Measurements from ENCODE around the gene ONECUT1.

ONECUT1 gene

DNA sequence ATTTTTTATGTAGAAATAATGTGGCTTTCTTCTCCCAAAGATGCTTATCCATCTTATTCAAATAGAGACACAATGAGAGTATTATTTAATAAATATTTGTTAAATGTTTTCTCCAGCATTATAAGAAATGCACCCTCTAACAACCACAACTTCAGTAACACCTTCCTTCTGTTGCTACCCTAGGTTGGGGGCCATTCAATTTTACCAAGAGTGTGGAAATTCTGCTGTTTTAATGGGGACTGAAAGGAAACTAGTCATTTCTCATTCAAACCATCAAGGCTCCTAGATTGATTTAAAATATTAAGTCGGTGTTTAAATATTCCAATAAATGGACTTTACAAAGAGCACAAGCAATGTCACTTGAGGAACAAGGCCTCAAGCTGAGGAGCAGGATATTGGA, 7.6 kb downstream of the ONECUT1 start:
- ATAC-seq (no peak), DNase-seq (no peak)

DNA sequence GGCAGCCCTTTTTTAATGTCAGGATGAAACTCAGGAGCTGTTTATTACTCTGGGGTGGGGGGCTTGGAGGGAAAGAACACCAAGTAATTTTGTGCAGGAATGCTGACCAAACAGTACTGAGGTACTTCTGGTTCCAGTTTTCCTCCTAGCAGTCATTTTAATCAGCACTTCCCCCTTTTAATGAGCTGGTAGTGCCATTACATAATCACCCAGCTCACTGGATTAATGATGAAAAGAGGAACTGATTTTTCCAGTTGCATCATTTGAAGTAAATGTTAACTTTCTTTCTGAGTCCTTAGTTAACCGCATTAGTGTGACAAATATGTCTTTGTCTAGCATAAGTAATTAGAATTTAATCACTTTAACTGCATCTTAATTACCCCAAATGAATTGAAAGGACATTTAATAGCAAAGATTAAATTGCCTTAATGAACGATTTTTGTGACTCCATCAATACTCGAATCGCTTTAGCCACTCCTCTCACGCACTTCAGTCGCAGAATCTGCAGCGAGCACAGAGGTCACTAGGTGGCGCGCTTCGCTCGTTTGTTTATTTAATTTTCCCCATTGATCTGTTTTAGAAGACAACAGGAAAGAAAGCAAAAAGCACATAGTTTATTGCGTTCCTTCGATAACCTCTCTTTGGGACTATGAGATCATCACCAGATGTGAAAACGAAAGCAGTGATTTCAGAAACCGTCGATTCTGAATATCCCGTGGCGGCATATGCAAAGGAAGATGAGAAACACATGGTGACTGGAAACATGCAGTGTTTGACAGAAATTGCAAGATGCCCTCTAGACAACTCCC, 9.8 kb downstream of the ONECUT1 start:
- peak; percentile 40 for ATAC-seq
- DNase-seq, result peak; percentile 69

DNA sequence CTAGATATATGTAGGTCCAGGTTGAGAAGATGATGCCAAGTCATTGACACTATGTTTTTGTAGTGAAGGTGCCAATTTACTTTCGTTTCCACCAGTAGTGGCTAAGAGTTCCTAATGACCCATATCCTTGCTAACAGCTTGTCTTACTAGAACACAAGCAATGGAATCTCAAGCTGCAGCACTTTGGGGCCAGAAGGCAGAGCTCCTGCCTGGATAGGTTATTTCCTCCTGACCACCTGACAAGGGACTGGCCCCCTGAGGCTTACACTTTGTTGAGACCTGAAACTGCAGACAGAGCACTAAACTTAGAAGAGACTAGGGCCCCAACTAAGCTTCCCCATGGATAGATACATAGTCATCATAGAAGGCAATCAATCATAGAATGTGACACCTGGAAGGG, 11.7 kb downstream of the ONECUT1 start:
- DNase-seq, result no peak
- no peak for ATAC-seq

DNA sequence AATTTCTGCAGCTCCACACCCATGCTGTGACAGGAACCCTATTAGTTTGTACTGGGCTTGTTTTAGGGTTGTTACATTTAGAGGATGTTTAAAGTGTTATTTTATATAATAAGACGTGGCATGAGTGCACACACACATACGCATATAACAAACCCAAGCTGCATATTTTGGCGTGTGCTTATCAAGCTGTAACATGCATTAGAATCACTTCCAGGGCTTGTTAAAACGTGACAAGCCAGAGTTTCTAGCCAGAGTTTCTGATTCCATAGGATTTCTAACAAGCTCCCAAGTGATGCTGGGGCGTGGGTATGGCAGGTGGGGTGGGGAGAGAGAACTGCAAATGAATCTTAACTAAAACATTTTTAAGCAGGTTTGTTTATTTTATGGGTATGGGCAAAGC, 17.4 kb downstream of the ONECUT1 start:
- no peak for ATAC-seq
- DNase-seq, result no peak

DNA sequence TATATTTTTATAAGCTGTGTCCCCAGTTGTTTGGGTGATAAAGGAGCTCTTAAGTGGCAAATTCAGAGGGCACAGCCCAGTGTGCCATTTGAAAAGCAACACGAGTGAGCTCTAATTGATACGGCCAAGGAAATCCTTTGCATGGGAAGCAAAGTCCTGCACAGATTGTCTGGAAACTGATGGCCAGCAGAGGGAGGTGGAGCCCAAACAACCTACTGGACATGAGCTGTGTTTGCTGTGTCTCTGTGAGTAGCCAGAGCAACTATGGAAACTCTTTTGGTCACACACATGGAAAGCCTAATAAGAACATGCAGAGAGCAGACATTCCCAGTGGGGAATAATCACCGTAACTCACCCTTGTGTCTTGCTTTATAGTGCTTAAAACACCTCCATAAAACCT, 24.4 kb downstream of the ONECUT1 start:
- ATAC-seq (no peak), DNase-seq (no peak)

DNA sequence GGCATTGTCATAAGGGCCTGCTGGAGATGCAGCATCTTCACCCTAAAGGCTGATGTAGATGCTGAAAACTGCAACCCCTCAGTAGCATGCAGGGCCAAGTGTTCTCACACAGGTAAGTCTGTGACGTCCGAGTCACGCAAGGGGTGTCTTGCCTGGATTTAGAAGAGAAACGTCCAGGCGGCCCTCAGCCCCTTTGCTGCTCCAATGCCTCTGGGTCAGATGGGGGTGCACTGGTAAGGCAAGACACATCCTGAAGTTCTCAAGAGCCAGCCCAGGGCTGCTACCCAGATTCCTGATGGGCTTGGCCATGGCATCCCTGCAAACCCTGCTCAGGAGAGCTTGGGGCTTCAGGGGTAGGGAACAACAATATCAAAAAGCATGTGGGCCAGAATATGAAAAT, 25.4 kb downstream of the ONECUT1 start:
- ATAC-seq, result no peak
- no peak for DNase-seq

DNA sequence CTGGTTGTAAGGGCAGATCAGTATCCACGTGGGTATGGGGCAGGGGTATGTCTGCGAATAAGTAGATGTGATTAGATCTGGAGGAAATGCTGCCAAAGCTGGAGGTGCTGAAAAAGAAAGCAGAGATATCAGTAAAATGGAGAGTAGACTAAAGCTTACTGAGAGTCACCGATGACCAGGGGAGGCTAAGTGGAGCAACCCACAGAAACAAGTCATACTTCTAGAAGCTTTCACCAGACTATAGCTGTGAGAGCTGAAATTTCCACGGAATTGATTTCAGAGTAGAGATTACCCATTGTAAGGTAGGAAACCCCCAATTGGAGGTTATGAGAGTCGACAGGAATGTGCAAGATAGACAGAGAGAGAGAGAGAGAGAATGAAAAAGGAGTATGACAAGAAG, 27.5 kb downstream of the ONECUT1 start:
- DNase-seq, result no peak
- no peak for ATAC-seq

DNA sequence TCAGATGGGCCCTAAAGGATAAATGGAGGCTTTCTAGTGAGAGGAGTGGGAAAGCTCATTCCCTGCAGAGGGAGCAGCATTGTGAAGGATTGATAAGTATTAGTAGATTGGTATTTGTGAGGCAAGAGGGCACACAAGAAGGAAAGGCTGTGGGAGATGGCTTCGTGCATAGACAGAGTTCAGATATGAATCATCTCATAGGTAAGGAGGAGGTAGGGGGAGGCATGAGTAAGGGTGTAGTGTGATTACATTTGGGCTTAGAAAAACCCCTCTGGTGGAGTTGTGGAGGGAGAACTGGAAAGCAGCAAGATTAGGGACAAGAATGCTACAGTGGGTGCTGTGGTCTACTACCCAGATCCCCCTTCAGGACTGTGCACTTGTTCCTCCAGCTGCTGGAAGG, 29.6 kb downstream of the ONECUT1 start:
- no peak for ATAC-seq
- no peak for DNase-seq

DNA sequence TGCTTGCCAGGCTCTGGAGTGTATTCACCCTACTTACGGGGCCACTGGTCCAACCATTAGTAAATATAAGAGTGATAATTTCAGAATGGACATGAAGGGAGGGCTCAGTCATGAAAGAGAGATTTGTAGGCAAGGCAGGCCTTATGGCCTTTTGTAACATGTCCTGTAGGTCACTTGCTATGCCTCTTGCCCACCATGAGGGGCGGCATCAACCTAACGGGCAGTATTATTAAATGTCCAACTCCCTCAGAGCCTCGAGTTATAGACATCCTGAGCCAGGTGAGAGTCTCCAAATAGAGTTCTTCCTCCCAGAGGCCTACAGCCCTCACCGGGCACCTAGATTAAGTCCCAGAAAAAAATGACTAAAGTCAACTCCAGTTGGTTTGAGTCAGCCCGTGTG, 30.2 kb downstream of the ONECUT1 start:
- no peak for DNase-seq
- ATAC-seq, result no peak

DNA sequence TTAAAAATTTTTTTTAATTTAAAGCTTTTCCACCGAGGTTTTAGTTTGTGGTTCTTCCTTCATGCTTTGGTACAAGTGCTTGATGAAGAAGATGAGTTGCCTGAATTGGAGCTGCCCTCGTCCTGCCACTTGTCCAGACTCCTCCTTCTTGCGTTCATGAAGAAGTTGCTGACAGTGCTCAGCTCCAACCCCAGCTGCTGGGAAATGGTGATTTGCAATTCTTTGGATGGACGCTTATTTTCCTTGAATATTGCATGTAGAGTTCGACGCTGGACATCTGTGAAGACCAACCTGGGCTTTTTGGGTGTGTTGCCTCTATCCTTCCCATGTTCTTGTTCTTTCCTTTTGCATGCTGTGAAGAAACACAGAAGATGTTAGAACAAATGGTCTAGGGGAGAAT, 32.6 kb downstream of the ONECUT1 start:
- ATAC-seq (no peak), DNase-seq (no peak)

DNA sequence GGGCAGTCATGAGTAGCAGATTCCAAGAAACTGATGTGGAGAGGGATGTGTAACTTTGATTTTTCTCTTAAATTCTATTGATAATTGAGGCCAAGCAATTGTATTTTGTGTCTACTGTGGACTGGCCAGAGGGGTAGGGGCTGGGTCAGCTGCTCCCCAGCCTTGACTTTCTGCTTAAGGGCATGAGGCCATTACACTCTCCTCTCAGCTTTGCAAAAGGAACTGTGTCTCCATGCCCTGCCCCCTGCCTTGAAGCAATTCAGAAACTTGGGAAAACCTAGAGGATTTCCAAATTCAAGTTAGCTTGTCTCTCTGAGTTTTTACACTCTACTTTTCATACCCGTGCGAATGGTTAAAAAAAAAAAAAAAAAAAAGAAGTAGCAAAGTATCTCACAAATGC, 38.6 kb downstream of the ONECUT1 start:
- DNase-seq (no peak), ATAC-seq (no peak)

DNA sequence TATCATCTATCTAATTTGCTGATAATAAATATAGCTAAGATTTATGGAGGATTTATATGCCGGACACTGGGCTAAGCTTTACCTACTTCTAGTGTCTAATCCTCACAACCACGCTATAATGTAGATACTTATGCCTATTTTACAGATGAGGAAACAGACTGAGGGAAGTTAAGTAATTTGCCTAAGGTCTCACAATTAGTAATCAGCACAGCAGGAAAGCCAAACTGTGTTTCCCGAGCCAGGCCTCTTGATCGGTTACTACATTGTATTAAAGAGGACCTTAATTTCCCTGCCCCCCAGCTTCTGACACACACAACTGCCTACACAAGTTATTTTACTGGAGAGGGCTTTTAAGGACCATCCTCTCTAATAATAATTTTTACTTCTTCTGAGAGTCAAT, 40.9 kb downstream of the ONECUT1 start:
- ATAC-seq, result no peak
- DNase-seq, result no peak

DNA sequence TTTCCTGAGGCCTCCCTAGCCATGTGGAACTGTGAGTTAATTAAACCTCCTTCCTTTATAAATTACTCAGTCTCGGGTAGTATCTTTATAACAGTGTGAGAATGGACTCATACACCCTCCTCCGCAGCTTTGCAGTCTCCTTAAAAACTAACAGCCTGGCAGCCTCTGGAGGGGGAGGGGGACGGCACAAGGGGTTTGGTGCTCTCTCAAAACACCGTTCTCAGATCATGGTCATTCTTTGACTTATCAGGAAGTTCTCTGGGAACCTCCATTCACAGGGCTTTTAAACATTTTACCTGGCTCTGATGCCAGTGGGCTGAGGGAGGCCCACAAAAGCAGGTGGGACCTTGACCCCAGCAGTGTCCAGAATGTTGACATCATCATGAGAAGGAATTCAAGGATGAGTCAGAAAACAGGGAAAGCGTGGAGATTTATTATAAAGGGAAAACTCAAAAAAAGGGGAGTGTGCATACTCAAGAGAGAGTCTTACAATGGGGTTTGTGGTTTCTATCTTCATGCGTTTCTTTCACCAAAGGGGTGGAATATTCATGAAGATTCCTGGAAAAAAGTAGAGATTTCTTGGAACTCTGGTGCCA, 43.9 kb downstream of the ONECUT1 start:
- ATAC-seq (no peak), DNase-seq (no peak)

DNA sequence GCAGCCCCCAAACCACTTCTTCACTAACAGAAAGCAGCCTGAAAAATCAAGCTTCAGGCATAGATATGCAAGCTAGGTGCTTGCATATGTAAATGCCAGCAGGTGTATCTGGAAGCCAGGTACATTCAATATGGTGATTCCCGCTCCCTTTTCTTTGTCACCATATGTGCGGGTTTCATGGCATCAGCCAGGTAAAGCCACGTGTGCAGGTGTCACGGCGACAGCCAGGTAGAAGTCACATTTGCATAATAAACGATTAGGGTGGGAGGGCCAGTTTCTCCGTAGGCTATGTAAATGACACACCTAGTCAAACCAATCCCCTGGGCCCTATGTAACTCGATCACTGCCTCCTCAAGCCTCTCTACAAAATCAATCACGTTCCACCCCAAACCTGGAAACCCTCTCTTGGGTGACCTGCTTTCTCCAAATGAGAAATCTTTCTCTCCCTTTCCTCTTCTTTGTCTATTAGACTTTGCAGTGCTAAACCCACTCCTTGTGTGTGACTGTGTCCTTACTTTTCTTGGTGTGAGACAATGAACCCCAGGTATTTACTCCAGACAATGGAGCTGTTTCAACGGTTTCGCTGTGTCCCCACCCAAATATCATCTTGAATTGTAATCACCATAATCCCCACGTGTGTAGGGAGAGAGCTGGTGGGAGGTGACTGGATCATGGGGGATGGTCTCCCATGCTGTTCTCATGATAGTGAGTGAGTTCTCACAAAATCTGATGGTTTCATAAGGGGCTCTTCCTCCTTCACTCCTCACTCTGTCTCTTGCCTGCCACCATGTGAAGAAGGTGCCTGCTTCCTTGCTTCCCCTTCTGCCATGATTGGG, 44.6 kb downstream of the ONECUT1 start:
- DNase-seq (no peak), ATAC-seq (no peak)

DNA sequence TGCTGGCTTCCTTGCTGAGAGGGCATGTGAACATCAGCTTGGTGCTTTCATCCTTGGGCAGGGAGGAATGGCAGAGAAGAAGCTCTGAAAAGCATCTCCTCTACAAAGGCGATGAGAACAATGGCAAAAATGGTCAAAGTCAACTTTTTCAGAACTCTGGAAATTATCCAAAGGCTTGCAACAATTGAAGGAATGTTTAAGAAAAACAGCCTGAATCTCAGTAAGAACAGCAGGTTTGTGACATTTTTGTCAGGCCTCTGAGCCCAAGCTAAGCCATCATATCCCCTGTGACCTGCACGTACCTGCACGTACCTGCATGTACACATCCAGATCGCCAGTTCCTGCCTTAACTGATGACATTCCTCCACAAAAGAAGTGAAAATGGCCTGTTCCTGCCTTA, 51.8 kb downstream of the ONECUT1 start:
- ATAC-seq, result no peak

DNA sequence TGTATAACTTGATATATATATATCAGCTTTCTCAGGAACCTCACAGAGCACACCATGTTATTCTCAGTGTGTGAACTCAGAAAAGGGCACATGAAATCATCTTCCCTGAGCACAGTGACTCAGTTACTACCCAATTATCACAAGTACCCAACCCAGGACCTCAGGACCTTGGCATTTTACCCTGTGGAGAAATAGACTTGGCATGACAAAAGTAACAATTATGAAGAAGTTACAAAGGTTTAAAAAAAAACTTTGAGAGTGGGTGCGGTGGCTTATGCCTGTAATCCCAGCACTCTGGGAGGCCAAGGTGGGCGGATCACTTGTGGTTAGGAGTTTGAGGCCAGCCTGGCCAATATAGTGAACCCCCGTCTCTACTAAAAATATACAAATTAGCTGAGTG, 52.4 kb downstream of the ONECUT1 start:
- DNase-seq (no peak), ATAC-seq (no peak)

More for the DNA sequence above, 51.8 kb downstream of the ONECUT1 start:
- no peak for DNase-seq

DNA sequence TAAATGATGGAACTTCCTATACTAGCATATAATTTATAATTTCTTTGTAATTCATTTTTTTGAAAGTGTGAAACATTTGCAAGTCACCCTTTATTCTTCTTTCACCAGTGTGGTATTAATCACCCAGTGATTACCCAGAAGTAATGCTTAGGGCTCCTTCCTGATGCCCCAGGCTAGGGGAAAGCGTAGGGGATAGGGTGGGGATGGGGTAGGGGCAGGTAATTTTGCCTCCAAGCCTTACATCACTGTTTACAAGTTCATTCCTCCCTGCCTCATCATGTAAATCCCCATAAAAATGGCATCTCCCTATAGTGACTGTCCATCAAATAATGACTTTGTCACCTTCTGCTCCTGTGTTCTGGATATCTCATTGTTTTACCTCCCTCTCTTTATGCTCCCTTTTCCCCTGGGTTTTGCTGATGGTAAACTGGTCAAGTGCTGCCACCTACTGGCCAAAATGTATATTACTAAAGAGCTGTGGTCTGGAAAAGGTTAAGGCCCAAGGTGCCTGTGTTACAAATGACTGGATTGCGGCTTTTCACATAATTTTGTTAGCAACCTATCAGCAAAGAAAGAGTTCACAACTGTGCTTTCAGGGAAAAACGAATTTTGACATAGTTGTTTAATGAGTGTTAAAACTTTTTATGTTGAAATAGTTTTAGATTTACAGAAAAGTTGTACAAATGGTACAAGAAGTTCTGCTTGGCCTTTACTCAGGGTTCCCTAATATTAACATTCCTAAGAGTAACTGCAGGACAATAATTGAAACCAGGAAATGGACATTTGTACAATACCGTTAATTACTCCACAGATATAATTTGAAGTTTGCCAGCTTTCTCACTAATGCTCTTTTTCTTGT, 54.7 kb downstream of the ONECUT1 start:
- peak; percentile 75 for ATAC-seq

DNA sequence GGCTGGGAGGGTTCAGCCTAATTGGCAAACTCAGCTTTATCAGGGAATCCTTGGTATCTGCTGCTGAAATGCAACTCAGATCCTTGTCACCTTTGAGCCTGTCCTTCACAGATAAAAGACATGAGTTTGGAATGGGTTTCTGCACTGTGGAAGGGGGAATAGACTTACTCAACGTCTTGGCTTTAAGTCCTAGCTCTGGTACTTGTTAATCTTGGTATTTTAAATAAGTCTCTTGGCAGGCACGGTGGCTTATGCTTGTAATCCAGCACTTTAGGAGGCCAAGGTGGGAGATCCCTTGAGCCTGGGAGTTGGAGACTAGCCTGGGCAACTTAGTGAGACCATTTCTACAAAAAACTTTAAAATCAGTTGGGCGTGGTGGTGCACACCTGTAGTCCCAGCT, 55.8 kb downstream of the ONECUT1 start:
- ATAC-seq, result no peak

More for the DNA sequence above, 54.7 kb downstream of the ONECUT1 start:
- DNase-seq, result peak; percentile 70

DNA sequence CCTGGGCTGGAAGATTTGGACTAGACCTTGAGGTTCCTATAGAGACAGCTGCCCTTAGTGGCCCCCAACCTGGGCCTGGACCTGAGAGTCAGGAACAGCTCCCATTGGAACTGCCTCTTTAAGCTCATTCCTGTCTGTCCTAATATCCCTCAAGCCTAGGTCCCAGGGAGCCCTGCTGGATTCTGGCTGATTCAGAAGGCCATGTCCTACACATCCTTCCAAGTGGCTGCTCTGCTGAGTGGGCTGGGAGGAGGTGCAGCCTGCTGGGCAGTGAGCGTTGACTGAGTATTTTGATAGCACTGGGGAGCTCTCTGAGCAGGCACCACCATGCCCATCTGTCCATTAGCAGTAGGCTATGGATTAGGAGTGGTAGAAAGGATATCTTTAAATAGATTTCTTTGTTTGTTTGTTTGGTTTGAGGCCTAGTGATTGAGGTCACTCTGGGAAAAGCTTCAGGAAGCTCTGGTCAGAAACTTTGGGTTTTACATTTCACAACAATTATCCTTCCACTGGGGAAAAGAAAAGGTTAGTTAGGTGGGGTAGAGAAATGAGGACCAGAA, 56.4 kb downstream of the ONECUT1 start:
- DNase-seq (no peak), ATAC-seq (no peak)

More for the DNA sequence above, 55.8 kb downstream of the ONECUT1 start:
- no peak for DNase-seq

DNA sequence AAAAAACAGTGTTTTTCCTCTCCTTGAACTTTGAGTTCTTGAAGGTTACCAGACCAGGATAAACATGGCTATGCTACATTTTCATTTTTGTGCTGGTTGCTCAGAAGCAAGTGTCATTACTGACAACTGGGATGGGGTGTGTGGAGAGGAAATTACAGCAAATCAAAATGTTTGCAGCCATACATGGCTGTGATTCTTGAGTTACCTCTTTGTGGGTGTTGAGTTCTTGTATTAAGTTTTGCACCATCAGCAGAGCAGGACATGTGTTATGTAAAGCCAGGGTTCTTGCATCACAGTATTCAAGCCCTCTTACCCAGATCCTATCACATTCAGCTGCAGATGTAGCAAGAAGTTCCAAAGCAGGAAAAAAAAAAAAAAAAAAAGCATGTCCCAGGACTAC, 57.0 kb downstream of the ONECUT1 start:
- no peak for ATAC-seq
- no peak for DNase-seq

DNA sequence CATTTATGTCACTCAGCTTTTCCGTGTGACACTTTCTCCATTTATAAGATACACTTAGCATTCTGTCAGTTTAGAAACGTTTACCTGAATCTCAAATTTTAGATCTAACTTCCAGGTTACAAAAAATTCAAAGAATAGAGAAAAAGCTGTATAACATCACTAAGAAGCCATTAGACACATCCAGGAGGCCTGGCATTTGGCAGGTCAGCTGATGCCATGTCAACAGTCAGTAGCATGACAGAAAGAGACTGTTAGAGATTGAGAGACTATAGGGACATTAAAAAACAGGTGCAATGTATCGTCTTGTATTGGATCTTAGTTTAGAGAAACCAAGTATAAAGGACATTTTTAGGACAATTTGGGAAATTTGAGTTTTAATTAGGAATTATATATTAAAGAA, 57.6 kb downstream of the ONECUT1 start:
- ATAC-seq (no peak), DNase-seq (no peak)

All from stimulated activated naive CD8-positive, alpha-beta T cell treated with anti-CD3 and anti-CD28 coated beads, Interleukin-15, Interleukin-2, amounts not matched to agents 100 U/mL and 50 U/mL, for 24 hours (primary cell).